ENCODE measurements around the gene TMEM106C.

- TF ChIP-seq POLR2A (IDR thresholded peaks at IDR 0.05; ENCODE audit: low read depth, low read length): no peak
- TF ChIP-seq, protein P1, sequence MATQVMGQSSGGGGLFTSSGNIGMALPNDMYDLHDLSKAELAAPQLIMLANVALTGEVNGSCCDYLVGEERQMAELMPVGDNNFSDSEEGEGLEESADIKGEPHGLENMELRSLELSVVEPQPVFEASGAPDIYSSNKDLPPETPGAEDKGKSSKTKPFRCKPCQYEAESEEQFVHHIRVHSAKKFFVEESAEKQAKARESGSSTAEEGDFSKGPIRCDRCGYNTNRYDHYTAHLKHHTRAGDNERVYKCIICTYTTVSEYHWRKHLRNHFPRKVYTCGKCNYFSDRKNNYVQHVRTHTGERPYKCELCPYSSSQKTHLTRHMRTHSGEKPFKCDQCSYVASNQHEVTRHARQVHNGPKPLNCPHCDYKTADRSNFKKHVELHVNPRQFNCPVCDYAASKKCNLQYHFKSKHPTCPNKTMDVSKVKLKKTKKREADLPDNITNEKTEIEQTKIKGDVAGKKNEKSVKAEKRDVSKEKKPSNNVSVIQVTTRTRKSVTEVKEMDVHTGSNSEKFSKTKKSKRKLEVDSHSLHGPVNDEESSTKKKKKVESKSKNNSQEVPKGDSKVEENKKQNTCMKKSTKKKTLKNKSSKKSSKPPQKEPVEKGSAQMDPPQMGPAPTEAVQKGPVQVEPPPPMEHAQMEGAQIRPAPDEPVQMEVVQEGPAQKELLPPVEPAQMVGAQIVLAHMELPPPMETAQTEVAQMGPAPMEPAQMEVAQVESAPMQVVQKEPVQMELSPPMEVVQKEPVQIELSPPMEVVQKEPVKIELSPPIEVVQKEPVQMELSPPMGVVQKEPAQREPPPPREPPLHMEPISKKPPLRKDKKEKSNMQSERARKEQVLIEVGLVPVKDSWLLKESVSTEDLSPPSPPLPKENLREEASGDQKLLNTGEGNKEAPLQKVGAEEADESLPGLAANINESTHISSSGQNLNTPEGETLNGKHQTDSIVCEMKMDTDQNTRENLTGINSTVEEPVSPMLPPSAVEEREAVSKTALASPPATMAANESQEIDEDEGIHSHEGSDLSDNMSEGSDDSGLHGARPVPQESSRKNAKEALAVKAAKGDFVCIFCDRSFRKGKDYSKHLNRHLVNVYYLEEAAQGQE (IDR thresholded peaks at IDR 0.05; ENCODE audit: low read depth, low read length): no peak
Measured at GRCh38 chr12:47982311-47982710, 18.9 kb downstream of the TMEM106C start.

All from GM12878 (cell line).